ENCODE measurements around the gene MYOM3.

Gene MYOM3

DNA sequence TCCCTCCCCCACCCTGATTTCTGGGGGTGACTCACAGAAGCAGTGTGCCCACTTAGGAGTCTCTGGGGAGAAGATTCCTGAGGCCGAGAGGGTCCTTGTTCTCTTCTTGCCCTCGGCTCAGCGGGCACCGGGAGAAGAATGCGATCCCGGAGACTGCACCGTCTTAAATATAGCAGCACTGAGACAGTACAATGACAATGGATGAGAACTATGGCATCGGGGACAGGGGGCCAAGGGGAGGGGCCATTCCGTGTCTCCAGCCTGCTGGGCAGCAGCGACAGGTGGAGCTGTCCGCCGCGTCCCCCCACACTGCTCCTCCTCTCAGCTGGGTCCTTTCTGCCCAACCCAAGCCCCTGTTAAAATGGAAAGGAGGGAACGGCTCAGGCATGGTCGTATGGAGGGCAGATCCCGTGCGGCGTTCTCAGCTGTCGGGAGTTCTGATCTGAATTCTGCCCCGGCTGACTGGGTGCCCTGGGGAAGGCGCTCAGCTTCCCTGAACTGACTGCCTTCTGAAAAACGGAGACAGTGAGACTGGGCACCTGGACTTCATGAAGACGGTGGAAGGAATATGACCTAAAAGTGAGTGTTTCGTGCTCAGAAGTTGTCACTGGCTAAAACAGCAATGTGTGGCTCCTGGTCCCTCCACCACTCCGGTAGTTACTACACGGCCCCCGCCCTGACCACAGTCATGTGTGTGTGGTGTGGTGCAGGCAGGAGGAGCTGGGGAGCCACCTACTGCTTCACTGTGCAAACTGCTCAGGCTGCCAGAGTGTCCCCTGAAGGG is at the start of gene MYOM3:
MYOM3 (minus strand) TSS at position 140 of the 784 bp plus-strand sequence. CDS start 3,499 bp downstream, outside the sequence.
- peak; percentile 9 to 46 for DNase-seq

DNA sequence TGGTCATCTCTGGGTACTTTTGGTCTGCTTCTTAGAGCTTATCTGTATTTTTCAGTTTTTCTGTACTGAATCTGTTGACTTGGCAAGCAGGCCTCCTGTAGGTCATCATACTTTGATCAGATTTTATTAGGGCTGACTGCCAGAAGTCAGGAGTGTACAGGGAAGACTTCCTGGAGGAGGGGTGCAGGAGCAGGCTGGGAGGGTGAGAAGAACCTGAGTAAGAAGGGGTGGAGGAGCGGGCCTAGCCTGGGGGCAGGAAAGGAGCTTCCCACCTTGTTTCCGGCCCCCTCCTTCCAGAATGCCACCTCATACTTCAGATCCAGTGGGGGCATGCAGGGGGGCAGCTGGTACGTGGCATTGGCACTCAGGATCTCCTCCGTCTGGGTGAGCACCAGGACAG is 49.3 kb upstream of the MYOM3 start:
- DNase-seq: no peak

DNA sequence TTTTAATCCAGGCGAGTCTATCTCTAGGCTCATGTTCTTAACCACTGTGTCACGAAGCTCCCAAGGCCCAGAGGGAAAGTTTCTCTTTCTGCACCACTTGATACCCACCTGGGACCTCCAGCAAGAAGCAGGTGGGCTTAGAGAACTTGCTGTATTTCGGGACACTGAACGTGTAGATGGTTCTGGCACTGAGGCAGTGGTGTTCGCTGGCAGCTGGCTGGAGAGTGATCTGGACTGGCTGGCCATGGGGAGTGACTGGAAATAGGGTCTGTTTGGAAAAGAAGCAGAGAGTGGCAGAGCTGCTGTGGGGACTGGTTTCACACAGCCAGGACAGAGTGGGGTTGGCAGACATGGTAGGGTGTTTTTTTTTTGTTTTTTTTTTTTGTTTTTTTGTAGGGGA is 47.4 kb upstream of the MYOM3 start:
- DNase-seq: no peak

DNA sequence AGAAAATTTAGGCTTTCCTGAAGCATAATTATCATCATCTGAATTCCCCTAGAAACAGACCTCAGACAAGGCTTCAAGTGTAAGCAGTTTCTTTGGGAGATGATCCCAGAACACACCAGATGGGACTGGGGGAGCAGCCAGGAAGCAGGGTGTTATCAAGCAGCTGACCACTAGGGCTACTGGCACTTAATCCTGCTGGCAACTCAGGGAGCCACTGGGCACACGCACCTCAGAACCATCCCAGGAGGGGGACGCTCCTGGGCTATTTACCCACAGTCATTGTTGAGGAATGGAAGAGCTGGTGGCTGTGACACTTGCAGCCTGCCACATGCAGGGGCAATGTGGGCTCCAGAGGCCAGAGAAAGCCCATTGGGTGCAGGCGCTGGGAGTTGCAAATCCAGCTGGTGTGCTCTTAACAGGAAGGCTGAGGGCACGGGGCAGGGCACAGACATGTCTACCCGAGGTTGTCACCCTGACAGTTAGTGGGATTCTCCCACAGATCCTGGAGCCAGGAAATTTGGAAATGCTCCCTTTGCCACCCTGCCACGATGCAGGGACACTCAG is 46.1 kb upstream of the MYOM3 start:
- DNase-seq: peak in 1 of 2 experiments; percentile 1

- no peak for DNase-seq
These were observed 44.8 kb upstream of the MYOM3 start for GRCh38 chr1:24156542-24157260.

GRCh38 chr1:24155011-24155782 is 43.3 kb upstream of the MYOM3 start:
- DNase-seq: peak; percentile 22 to 62

- DNase-seq: peak; percentile 55 to 70
These were observed 42.3 kb upstream of the MYOM3 start for GRCh38 chr1:24154215-24154614.

- DNase-seq: no peak
These were observed 40.9 kb upstream of the MYOM3 start for GRCh38 chr1:24152631-24153494.

DNA sequence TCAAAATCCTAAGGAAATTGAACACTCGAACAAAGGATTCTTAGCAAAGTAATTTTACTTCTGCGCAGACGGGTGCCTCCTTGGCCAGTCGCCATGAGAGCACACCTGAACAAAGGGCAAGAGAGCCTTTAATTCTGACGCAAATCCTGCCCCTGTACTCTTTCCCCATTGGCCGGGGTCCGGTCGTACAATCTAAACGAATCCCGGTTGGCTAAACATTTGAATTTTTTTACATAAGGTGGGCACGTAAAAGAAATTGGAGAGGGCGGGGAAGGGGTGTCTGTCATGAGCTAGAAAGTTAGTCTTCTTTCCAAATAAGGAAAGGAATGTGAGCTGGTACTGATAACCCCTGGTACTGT is 39.2 kb upstream of the MYOM3 start:
- peak; percentile 20 to 35 for DNase-seq

DNA sequence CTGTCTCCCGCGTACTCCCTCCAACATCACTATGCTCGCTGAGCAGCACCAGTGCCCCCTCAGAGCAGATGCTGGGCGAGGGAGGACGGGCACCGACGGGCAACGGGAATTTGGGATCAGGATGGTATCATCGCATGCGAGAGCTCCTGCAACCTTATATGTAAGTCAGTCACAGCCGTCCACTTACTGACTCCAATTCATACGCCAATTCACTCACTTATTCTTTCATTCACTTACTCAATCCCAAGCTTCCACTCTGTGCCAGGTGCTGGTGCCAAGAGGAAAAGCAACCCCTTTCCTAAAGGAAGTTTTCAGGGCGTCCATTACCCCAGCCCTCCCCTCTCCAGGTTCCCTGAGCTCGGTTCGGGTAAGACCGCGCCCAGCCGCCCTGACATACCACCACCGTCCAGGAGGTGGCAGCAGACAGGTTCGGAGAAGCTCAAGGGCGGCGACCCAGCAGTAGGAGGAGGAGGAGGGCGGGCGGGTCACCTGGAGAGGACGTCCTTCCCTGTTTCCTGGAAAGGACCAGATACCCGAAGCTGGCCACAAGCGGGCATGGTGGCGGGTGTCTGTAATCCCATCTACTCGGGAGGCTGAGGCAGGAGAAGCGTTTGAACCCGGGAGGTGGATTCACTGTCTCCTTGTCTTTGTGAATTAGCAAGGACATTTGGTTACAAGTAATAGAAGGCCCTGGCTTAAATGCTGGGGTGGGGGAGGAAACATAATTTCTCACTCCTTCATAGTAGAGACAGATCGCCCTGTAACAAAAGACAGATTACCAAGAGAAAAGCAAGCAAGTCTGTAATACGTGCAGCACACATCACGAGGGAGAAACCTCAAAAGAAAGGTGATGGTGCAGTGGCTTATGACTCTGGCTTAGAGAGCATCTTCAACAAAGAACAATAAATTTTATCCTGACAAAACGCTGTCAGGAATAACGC is 38.6 kb upstream of the MYOM3 start:
- peak; percentile 90 to 95 for DNase-seq

- DNase-seq: no peak
These were observed 37.9 kb upstream of the MYOM3 start for GRCh38 chr1:24149866-24150233.

DNA sequence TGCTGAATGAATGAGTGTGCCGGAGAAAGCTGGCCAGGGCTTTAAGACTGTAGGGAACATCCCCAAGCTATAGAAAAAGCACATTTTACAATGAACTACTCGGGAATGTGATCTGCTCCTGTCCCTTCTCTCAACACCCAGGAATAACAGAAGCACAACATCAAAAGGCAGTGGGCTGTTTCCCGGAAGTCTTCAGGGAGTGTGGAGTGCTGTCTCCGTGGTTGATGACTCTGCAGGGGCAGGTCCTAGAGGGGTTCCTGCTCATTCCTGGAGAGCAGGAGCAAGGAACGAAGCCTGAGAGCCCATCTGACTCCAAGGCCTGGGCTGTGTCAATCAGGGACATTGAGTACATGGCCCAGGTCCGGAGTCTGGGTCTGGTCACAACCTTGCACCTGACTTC is 35.9 kb upstream of the MYOM3 start:
- DNase-seq: no peak

- no peak for DNase-seq
These were observed 35.3 kb upstream of the MYOM3 start for GRCh38 chr1:24147194-24147593.

DNA sequence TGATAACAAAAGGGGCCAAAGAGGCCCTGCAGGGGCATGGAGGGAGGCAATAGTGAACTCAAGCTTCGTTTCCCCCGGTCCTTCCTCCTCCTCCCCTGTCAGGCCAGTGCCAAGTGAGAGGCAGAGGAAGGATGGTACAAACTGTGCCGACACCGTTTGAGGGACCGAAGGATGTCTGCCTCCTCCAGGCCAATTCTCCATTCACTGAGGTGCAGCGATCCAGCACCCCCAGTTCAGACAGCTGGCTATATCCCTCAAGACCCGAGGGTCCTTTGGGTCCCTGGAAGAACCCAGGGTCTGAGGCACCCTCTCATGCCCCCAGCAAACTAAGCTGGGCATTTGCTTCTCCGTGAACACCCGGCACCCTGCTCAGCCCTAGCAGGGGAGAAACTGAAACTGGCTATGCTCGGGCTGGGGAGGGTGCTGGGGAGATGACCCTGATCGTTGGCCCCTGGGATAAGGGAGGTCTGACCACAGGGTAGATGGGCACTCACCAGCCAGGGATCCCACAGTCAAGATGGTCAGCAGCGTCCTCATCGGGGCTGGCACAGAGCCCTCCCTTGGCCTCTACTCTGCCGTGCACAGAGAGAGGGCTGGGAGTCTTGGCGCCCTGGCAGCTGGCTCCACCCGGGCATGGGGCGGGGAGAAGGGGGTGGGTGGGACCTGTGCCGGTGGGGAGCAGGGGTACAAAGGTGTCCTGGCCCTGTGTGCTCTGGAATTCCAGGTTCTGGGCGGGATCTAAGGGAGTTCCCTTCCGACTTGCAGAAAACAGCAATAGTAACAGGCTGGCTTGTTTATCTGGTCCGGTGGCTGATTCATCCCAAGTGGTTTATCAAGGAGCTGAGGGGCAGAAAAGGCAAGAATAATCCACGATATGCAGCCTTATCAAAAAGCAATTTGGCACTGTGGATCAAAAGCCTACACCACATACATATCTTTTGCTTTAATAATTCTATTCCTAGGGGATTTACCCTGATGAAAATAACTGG is 30.9 kb upstream of the MYOM3 start, which contains the start of gene IL22RA1:
IL22RA1 (minus strand) TSS at position 595 of the 989 bp plus-strand sequence; CDS start at position 537, 58 bp downstream.
- no peak for DNase-seq

DNA sequence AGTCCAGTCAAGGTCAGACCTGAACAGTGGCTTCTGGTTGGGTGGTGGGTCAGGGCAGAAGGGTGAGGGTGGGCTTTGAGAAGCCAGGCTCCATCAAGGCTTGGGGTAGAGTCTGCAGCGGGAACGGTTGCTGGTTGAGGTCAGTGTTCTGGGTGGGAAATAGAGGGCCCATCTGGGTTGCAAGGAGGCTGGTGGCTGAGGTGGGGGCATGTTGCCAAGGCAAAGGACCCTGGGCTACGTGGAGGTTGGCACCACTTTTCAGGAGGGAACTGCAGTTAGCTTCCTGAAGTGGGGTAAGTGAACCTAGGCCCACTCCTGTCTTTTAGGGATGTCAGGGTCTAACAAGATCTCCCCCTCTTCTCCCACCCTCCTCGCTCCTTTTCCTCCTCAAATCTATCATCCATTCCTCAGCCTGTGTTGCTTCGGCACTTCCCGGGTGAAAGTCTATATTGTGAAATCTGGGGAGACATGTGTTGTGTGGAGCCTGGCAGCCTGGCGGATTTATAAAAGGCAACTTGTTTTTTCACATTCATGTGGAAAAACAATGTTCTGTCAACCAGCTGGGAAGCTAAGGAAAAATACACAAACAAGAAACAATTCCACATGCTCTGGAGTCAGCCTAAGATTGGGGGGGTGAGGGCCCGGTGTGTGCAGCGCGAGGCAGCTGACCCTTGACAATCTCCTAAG is 29.5 kb upstream of the MYOM3 start:
- no peak for DNase-seq

GRCh38 chr1:24140741-24141181 is 28.8 kb upstream of the MYOM3 start:
- DNase-seq: no peak

DNA sequence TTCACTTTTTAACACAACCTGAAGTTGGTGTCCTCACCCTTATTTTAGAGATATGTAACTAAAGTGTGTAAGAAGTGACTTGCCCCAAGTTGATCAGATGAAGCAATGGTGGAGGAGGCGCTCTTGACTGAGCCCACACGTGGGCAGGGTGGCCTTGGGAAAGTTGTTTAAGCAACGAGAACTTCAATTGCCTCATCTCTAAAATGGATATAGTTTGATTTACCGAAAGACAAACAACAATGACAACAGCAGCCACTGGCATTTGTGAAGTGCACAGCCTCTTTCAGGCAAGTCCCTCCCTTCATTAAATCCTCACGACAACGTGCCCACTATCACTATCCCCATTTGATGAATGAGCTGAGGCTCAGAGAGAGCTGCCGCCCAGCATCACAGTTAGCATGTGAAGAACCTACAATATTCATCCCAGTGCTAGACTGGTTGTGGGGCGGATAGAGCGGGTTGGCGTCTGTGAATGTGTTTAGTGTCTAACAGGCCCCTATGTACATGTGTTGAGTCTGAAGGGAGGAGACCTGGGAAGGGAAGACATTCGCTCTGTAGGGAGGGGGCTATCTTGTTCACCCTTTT is 28.0 kb upstream of the MYOM3 start:
- DNase-seq: no peak

- no peak for DNase-seq
These were observed 27.2 kb upstream of the MYOM3 start for GRCh38 chr1:24139222-24139489.
